Fibroblast of lung (primary cell): ENCODE results near the gene SDK2. TPM values are rescaled to one million over a fixed set of nuclear protein-coding genes. Genes with fewer than 3 reads are reported as not detected.

Source experiments
- DNase-seq, 2 donors: peaks; one replicate each; pipeline versions ENCODE4 v3.0.0 to v3.0.0-alpha.2; 2010; ENCODE audit warnings: low read depth in 2 of 2
- H2AFZ ChIP-seq: 2 replicates; pipeline ENCODE4 v1.5.1; 2012; ENCODE audit warnings: low read length, control low read depth, inconsistent platforms
- H3K27ac ChIP-seq: 2 replicates; pipeline ENCODE4 v1.5.1; 2011; ENCODE audit warnings: low read length, control low read depth; ENCODE audit not compliant: insufficient read depth
- H3K27me3 ChIP-seq: 2 replicates; pipeline ENCODE4 v1.5.1; 2011; ENCODE audit warnings: mild to moderate bottlenecking, low read length; ENCODE audit not compliant: control insufficient read depth, insufficient read depth
- H3K36me3 ChIP-seq: 2 replicates; pipeline ENCODE4 v1.5.1; 2011; ENCODE audit warnings: low read length; ENCODE audit not compliant: control insufficient read depth, insufficient read depth
- H3K4me1 ChIP-seq: 2 replicates; pipeline ENCODE4 v1.5.1; 2011; ENCODE audit warnings: low read length; ENCODE audit not compliant: control insufficient read depth, insufficient read depth; ENCODE audit errors: extremely low read depth
- H3K4me2 ChIP-seq: 2 replicates; pipeline ENCODE4 v1.5.1; 2011; ENCODE audit warnings: low read length, control low read depth; ENCODE audit not compliant: insufficient read depth; ENCODE audit errors: extremely low read depth
- H3K4me3 ChIP-seq, 4 experiments: fragments of 200-600 bp in 1 of 4; sonication (generic) in 1 of 4; replicated peaks in 1 of 4; 2 replicates each; pipeline ENCODE4 v1.5.1; 2011 to 2016; ENCODE audit warnings: low read length in 4 of 4, low read depth in 3 of 4, mild to moderate bottlenecking in 3 of 4, control low read depth in 2 of 4, inconsistent platforms in 1 of 4, mixed read lengths in 1 of 4; ENCODE audit not compliant: insufficient read depth in 1 of 4; ENCODE audit errors: control extremely low read depth in 1 of 4
- H3K79me2 ChIP-seq: 2 replicates; pipeline ENCODE4 v1.5.1; 2012; ENCODE audit warnings: mild to moderate bottlenecking, low read length, inconsistent platforms; ENCODE audit not compliant: control insufficient read depth, insufficient read depth
- H3K9ac ChIP-seq: 2 replicates; pipeline ENCODE4 v1.5.1; 2011; ENCODE audit warnings: mild to moderate bottlenecking, low read length, control low read depth; ENCODE audit not compliant: insufficient read depth
- H3K9me3 ChIP-seq: 2 replicates; pipeline ENCODE4 v1.5.1; 2012; ENCODE audit warnings: low read depth, low read length; ENCODE audit not compliant: control insufficient read depth, insufficient read depth
- H4K20me1 ChIP-seq: 2 replicates; pipeline ENCODE4 v1.5.1; 2011; ENCODE audit warnings: low read length; ENCODE audit not compliant: control insufficient read depth, insufficient read depth; ENCODE audit errors: extremely low read depth
- EZH2 ChIP-seq: IDR thresholded peaks from 2 replicates; pipeline ENCODE4 v1.5.1; 2012; ENCODE audit warnings: low read length, control low read depth, mild to moderate bottlenecking; ENCODE audit errors: missing control alignments
- polyA plus RNA-seq, 2 donors: library from polyadenylated mRNA; depleted of rRNA in 1 of 2; stranded (reverse) in 1 of 2; unstranded in 1 of 2; fragments of >200 nt; gene quantifications; 2 replicates each; pipeline ENCODE4 v1.2.1, GENCODE V29; 2011 to 2012; ENCODE audit warnings: missing spikeins in 1 of 2
- total RNA-seq: library from RNA; depleted of rRNA; stranded (reverse); fragments of >200 nt; gene quantifications from 2 replicates; pipeline ENCODE4 v1.2.1, GENCODE V29; 2014
- TF ChIP-seq, protein P1 (sequence below), 2 donors: IDR thresholded peaks in 1 of 2; conservative IDR thresholded peaks in 1 of 2; 1 replicate in 1 of 2; 2 replicates in 1 of 2; pipeline ENCODE4 v1.5.1; 2011 to 2012; ENCODE audit warnings: low read length in 2 of 2, control low read depth in 1 of 2, inconsistent platforms in 1 of 2, low read depth in 1 of 2, mild to moderate bottlenecking in 1 of 2

The SDK2 gene
- total and polyA plus RNA-seq, 2 donors (not counting 1 experiment from before 2014, with no cell fraction given) = under 0.01 to 0.01 TPM

DNA sequence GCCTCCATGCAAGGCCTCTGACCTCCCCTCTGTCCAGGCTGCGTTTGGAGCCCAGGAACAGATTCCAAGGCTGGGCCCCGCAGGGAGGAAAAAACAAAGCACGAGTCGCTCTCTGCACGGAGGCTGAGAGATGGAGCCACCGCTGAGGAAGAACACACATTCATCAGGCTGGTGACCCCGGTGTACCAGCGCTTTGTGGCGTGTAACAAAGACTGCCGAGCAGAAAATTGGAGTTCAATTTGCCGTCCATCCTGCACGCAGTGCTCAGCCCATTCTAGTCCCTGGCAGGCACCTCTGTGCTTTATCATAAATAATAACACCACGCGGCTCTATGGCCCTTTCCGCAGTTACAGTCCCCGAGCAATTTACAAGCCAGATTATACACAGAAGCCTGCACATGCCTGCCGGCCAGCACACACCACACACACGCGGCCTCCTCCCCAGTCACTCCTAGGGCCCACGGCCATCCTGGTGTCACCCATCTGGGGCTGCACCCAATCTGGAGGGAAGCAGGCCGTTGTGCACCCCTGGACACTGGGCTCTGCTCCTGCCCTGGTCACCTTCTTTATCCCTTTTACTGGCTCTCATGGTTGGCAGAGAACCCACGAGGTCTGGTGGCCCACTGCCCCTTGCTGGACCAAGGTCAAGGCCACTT is 124.4 kb downstream of the SDK2 start:
- Histone ChIP-seq H3K9me3 (no peaks in the 10 kb centered on the region), H3K4me1 (no peaks in the 10 kb centered on the region), H3K36me3 (no peaks in the 10 kb centered on the region), H3K4me3 (no peak overlapping the region), H4K20me1 (no peaks in the 10 kb centered on the region), H3K79me2 (no peaks in the 10 kb centered on the region), H3K9ac (no peak overlapping the region), H3K27ac (no peak overlapping the region), H3K4me2 (no peak overlapping the region), H3K27me3 (no peaks in the 10 kb centered on the region), H2AFZ (no peak overlapping the region)
- TF ChIP-seq, protein P1, sequence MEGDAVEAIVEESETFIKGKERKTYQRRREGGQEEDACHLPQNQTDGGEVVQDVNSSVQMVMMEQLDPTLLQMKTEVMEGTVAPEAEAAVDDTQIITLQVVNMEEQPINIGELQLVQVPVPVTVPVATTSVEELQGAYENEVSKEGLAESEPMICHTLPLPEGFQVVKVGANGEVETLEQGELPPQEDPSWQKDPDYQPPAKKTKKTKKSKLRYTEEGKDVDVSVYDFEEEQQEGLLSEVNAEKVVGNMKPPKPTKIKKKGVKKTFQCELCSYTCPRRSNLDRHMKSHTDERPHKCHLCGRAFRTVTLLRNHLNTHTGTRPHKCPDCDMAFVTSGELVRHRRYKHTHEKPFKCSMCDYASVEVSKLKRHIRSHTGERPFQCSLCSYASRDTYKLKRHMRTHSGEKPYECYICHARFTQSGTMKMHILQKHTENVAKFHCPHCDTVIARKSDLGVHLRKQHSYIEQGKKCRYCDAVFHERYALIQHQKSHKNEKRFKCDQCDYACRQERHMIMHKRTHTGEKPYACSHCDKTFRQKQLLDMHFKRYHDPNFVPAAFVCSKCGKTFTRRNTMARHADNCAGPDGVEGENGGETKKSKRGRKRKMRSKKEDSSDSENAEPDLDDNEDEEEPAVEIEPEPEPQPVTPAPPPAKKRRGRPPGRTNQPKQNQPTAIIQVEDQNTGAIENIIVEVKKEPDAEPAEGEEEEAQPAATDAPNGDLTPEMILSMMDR (conservative IDR thresholded peaks at IDR 0.05 in 1 of 2, IDR thresholded peaks at IDR 0.05 in 1 of 2; ENCODE audit: low read depth in 1 of 2, low read length in 2 of 2) = no peak
- no peak for TF ChIP-seq EZH2
- DNase-seq = no peak

DNA sequence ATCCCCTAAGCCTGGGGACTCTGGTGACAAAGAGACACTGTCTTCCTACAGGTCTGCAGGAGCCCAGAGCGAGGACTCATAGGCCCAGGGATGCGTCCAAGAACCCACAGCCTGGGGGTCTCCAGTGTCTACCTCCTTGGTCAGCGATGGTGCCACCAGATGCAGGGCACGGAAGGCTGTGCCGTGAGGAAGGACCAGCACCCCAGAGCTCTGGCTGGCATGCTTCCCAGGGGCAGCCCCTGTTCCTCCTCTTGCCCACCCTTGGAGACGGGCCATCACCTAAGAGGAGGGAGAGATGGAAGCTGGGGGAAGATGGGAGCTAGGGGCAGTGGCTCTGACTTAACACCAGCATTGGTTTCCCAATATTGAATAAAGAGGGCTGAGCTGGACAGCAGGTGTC is 125.2 kb downstream of the SDK2 start:
- DNase-seq = no peak
- no peak for TF ChIP-seq EZH2
- TF ChIP-seq, protein P1 (conservative IDR thresholded peaks at IDR 0.05 in 1 of 2, IDR thresholded peaks at IDR 0.05 in 1 of 2; ENCODE audit: low read depth in 1 of 2, low read length in 2 of 2) = no peak

DNA sequence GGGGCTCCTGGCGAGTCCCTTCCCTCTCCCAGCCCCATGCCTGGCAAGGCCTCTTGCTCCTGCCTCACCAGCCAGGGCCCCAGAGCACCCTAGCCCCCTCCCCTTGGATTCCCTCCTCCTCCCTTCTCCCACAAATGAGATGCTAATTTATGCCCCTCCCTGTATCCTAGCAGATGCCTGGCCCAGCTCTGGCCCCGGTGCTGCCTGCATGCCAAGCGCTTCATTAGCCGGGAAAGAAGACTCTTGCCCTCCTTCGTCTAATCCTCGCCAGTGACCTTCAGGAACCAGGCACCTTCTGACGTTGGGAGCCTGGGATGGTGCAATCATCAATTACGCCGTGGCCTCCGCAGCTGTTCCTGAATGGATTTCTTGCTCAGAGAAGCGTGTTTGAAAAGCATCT is 127.8 kb downstream of the SDK2 start:
- H3K4me3 ChIP-seq = no peak overlapping the region
- H3K79me2 ChIP-seq = no peaks in the 10 kb centered on the region
- DNase-seq = no peak
- no peaks in the 10 kb centered on the region for H4K20me1 ChIP-seq
- H3K27ac ChIP-seq = no peak overlapping the region
- H3K36me3 ChIP-seq = no peaks in the 10 kb centered on the region
- H3K9ac ChIP-seq = no peak overlapping the region
- no peaks in the 10 kb centered on the region for H3K9me3 ChIP-seq
- H2AFZ ChIP-seq = no peak overlapping the region
- no peaks in the 10 kb centered on the region for H3K27me3 ChIP-seq
- H3K4me1 ChIP-seq = no peaks in the 10 kb centered on the region
- H3K4me2 ChIP-seq = no peak overlapping the region
- TF ChIP-seq, protein P1 (conservative IDR thresholded peaks at IDR 0.05 in 1 of 2, IDR thresholded peaks at IDR 0.05 in 1 of 2; ENCODE audit: low read depth in 1 of 2, low read length in 2 of 2) = no peak

More for the DNA sequence above, 125.2 kb downstream of the SDK2 start:
- no peaks in the 10 kb centered on the region for H3K79me2 ChIP-seq
- H3K27ac ChIP-seq = no peak overlapping the region
- H3K9ac ChIP-seq = no peak overlapping the region
- H3K4me2 ChIP-seq = no peak overlapping the region
- H4K20me1 ChIP-seq = no peaks in the 10 kb centered on the region
- H3K36me3 ChIP-seq = no peaks in the 10 kb centered on the region
- no peak overlapping the region for H2AFZ ChIP-seq
- no peaks in the 10 kb centered on the region for H3K9me3 ChIP-seq
- no peaks in the 10 kb centered on the region for H3K4me1 ChIP-seq
- H3K27me3 ChIP-seq = no peaks in the 10 kb centered on the region
- H3K4me3 ChIP-seq = no peak overlapping the region
